DMS114 treated with DMSO at 0.1 percent for 48 hours (cell line): ENCODE results near the gene NELFB.

ENCODE experiments used
- DNase-seq: peaks from one replicate; lab custom pipeline; 2025; ENCODE audit not compliant: unreplicated experiment; lab: John Stamatoyannopoulos, UW

The NELFB gene

GRCh38 chr9:137223078-137223970 is 31.8 kb upstream of the NELFB start:
- DNase-seq = peak; percentile 84

GRCh38 chr9:137224830-137225694 is 30.1 kb upstream of the NELFB start, which contains the start of gene CYSRT1:
TSS of gene CYSRT1 (plus strand) at chr9:137225174. CDS start at chr9:137225622, 448 bp downstream.
- DNase-seq = no peak

- DNase-seq = no peak
Observed at GRCh38 chr9:137225699-137226331, 29.3 kb upstream of the NELFB start.

GRCh38 chr9:137226338-137227053 is 28.6 kb upstream of the NELFB start:
- no peak for DNase-seq

- DNase-seq = peak; percentile 24
Observed at GRCh38 chr9:137227054-137227852, 27.9 kb upstream of the NELFB start, which contains the start of gene RNF224. TSS of gene RNF224 (plus strand) at chr9:137227502. CDS start at chr9:137228336, 834 bp downstream.

GRCh38 chr9:137227853-137228505 is 27.1 kb upstream of the NELFB start:
- no peak for DNase-seq

- no peak for DNase-seq
Observed at GRCh38 chr9:137228506-137228967, 26.6 kb upstream of the NELFB start.

- DNase-seq = no peak
Observed at GRCh38 chr9:137228968-137229896, 25.9 kb upstream of the NELFB start.

GRCh38 chr9:137229903-137230704 is 25.0 kb upstream of the NELFB start:
- no peak for DNase-seq

GRCh38 chr9:137230705-137231371 is 24.3 kb upstream of the NELFB start, which contains the start of gene SLC34A3:
TSS of gene SLC34A3 (plus strand) at chr9:137230901. CDS start at chr9:137231703, 802 bp downstream.
- DNase-seq = no peak

GRCh38 chr9:137231372-137232039 is 23.6 kb upstream of the NELFB start:
- no peak for DNase-seq

GRCh38 chr9:137232101-137232500 is 23.0 kb upstream of the NELFB start:
- no peak for DNase-seq

GRCh38 chr9:137232510-137232909 is 22.6 kb upstream of the NELFB start:
- no peak for DNase-seq

- DNase-seq = no peak
Observed at GRCh38 chr9:137233143-137233980, 21.8 kb upstream of the NELFB start.

- DNase-seq = no peak
Observed at GRCh38 chr9:137234055-137234697, 21.0 kb upstream of the NELFB start.
